ENCODE results near the gene HPCAL1.

HPCAL1 gene

DNA sequence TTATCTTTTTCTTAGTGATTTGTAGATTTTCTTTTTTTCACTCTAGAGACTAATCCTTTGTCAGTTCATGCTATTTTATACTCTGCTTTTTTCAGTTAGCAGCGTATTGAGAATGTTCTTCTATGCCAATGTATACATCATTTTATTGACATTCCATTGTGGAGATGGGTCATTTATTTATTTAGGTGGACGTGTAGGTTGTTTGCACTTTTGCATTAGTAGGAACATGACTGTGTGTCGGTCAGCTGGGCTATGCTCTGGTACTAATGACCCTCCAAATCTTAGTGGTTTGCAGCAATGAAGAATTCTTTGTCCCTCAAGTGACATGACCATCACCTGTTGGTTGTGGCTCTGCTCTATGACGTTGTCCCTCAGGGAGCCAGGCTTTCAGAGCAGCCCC, 33.6 kb downstream of the HPCAL1 start:
- DNase-seq (ENCODE audit: low read depth in 2 of 2), result no peak

DNA sequence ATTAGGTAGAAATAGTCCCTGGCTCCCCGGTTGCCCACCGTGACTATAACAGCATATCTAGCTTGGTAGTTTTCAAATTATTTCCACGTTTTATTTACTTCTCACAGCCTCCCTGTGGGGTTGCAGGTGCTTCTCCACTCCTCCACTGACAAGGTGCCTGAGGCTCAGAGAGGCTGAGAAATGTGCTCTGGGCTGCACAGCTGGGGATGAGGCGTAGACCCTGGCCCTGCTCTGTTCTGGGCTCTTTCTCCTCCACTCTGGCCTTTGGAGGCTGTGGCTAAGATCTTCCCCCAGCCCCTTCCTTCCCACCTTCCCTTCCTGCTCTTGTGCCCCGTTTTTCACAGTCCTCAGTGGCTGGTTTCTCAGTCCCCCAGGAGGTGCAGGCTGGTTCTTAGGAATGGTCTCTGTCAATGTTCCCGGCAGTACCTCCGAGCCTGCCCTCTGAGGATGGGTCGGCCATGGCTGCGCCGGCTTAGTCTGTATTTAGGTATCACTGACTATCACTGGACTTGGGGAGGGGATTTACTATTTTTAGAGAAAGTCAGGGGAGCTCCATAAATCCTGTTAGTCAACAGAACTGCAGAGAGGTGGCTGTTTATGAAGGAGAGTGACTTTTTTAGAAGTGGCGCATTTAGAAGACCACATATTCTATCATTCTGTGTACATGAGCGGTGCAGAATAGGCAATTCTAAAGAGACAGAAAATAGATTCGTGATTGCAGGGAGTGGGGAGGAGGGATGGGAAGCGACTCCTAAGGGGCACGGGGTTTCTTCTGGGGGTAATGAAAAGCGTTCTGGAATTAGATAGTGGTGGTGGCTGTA, 35.0 kb downstream of the HPCAL1 start:
- no peak for DNase-seq (ENCODE audit: low read depth in 2 of 2)

DNA sequence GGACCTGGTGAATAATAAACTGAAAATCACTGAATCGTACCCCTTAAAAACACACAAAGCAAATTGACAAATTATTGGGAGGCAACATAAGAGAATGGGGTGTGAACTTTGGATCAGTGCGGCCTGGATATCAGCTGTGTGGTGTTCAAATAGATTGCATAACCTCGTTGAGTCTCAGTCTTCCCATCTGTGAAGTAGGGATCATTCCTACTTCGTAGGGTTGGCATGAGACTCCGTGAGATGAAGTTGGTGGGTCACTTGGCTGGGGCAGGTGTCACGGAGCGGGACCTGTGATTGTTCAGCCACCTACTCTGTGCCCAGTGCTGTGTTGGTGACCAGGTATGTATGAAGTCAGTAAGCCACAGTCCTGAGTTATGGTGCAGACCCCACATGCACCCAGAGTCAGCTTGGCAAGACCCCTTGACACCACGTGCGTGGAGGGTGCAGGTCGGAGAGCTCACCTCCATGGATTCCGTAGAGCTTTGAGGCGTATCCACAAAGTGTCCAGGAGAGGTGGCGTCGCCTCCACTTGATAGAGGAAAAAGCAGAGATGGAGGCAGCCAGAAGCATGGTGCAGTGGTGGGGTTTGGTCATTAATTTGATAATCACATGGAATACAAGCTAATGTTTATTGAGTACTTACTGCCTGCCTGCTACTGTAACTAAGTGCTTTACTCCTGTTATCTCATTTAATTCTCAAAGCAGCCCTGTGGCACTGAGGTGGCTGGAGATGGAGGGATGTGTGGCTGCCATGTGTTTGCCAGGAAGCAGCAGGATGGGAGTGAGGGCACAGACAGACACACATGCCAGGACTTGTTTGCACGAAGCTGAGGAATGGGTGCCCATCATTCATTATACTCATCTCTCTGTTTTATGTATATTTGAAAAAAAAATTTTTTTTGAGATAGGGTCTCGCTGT, 35.8 kb downstream of the HPCAL1 start:
- DNase-seq (ENCODE audit: low read depth in 2 of 2), result no peak

DNA sequence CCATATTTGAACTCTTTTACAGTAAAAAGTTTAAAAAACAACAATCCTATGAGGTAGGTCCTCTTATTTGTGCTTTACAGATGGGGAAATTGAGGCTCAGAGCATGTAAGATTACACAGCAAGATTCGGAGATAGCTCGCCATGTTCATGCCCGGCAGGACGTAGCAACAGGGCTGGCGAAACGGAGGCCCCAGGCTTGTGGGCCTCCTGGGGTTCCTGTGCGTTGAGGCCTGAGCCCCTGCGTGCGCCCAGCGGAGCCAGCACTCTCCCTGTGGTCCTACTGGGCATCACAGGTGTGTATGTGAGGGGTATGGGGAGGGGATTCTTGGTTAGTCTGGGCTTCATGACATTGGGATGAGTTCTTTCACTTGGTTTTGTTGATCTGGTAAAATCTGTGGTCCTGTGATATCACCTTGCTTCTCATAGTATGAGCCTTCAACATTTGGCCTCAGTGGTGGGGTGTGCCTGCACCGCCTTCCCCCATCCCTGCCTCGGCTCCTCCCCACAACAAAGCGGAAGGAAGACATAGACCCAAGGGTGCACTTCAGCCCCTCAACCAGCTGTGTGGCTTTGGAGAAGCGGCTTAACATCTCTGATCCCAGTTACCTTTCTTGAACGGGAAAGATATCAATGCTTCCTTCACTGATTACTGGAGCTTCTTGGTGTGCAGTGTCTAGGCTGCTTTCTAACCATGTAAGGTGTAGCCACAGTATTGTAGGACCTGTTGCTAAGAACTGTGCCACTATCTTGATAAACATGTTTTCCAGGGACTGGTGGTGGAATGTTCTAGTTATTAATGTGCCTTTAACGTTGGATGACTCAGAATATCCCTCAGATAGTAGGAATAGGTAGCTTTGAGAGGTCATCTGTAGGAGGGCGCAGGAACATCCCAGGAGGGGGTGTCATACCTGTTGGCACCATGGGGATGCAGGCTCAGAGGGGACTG, 37.2 kb downstream of the HPCAL1 start:
- DNase-seq (ENCODE audit: low read depth in 2 of 2), result no peak

DNA sequence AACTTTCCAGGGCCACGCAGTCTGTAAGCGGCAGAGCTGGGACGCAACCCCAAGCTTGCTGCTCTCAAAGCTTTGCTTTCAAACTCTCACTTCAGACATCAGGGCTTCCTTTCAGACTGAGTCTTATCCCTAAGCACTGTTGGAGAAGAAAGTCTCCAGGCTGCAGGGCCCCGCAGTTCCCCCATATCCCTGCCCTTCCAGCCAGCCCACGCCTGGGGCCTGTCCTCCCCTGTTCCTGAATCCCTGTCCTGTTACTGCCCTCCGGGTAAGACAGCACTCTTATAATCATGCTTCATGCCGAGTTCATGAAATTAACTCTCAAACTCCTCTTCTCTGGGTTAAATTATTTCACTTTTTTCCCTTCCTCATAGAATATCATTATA, 37.9 kb downstream of the HPCAL1 start:
- no peak for DNase-seq (ENCODE audit: low read depth in 2 of 2)

DNA sequence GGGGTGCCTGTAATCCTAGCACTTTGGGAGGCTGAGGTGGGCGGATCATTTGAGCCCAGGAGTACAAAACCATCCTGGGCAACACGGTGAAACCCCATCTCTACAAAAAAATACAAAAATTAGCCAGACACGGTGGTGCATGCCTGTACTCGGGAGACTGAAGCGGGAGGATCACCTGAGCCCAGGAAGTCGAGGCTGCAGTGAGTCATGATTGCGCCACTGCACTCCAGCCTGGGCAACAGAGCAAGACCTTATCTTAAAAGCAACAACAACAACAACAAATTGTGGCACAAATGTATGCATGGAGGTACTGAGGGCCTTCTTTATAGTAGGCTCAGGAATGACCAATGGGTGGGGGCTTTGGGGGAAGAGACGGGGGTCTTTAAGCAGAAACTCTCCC, 38.5 kb downstream of the HPCAL1 start:
- no peak for DNase-seq (ENCODE audit: low read depth in 2 of 2)

DNA sequence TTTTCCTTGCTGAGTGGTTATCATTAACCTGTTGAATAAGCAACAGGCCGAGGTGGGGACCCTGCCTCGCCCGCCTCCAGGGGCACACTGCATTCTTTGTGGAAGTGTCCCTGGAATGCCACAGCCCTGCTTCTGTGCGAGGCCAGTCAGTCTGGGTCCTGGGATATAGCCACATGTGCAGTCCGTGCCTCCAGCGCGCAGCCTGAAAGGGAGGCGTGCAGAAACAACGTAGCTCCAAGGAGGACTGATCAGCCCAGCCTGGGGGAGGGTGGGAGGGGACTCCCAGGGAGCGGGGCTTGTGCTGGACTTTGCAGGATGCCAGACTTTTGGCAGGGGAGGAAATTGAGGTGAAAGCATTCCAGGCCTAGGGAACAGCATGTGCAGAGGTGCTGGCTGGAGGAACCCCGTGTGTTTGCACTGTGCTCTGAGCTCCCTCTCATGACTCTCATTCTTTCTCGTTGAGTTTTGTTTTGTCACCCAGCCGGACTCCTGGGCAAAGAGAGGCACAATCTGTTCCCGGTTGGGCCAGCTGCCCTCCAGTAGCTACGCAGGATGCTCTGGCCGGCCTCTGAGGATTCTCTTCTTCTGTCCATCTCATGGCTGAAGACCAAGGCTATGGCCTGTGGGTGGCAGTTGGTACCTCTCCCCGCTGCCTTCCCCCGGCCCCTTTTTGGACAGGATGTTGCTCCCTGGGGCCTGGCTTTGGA, 39.7 kb downstream of the HPCAL1 start:
- no peak for DNase-seq (ENCODE audit: low read depth in 2 of 2)

DNA sequence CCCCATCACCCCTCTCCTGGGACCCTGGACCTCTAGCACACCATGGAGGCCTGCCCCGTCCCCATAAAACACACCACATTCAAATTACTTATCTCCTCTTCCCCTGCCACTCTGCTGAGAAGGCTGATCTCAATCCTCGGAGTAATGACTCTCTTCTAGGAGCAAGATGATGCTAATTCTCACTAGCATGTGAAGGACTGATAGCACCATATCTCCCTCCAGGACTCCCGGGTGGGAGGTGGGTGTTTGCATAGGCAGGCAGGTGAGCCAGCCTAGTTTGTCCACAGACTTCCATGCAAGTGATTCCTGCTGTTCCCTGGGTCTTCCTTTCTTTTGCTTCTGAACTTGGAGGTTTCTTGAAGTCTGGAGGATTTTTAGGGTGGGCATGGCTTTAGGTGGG, 40.5 kb downstream of the HPCAL1 start:
- no peak for DNase-seq (ENCODE audit: low read depth in 2 of 2)

DNA sequence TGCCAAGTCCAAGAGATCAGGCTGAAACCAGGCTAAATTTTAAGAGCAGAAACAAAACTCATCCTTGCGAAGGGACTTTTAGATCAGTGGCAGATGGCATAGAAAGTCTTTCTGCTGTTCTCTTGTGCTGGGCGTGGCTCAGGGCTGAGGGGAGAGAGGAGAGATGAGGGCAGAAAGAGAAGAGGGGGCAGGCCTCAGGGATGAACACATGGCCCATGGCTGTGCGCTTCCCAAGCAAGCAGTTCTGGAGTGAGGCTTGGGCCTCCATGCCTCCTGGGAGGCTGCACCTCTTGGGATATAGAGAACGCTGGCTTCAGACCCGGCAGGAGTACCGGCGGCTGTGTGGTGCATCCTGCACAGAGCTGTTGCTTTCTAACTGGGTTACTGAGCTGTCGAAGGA, 41.0 kb downstream of the HPCAL1 start:
- DNase-seq (ENCODE audit: low read depth in 2 of 2), result no peak

DNA sequence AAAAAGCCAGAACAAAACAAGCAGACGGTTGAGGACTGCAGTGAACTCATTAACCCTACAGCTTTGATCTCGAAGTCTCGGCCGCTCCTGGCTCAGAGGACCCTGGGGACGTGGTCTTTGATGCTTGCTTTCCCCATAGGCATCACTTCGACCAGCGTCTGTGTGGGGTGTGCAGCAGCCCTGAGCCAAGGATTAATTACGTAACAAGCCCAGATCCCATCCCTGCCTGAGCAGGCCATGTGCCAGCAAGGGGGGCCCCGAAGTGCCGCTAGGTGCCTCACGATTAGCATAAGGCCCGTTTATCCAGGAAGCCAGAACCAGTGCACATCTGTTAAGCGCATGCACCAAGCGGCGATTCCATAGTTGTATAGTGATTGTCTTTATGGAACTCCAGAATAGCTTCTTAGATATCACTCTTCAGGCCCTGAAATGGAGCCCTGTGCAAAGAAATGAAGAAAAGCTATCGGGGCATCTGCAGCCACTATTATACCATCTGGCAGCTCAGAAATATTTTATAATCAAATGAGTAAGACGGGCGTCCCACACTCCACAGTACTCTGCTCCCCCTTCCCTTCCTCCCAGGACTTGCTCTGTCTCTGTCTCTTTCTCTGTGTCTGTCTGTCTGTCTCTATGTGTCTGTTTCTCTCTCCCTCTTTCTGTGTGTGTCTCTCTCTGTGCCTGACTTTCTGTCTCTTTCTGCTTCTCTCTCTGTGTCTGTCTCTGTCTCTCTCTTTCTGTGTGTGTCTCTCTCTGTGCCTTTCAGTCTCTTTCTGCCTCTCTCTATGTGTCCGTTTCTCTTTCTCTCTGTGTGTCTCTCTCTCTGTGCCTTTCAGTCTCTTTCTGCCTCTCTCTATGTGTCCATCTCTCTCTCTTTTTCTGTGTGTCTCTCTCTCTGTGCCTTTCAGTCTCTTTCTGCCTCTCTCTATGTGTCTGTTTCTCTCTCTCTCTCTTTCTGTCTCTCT, 41.7 kb downstream of the HPCAL1 start:
- DNase-seq (ENCODE audit: low read depth in 2 of 2), result no peak

DNA sequence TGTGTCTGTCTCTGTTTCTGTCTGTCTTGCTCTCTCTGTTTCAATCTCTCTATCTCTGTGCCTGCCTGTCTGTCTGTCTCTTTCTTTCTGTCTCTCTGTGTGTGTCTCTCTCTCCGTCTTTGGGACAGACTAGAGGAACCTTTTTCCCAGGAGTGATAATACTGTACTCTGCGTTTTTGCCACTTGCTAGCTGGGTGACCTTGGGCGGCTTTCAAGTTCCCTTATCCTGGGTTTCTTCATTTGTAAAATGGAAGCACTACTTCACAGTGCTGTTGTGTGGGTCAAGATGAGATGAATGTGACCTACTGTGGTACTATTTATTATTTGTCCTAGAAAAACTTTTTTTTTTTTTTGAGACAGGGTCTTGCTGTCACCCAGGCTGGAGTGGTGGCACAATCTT, 42.4 kb downstream of the HPCAL1 start:
- no peak for DNase-seq (ENCODE audit: low read depth in 2 of 2)

DNA sequence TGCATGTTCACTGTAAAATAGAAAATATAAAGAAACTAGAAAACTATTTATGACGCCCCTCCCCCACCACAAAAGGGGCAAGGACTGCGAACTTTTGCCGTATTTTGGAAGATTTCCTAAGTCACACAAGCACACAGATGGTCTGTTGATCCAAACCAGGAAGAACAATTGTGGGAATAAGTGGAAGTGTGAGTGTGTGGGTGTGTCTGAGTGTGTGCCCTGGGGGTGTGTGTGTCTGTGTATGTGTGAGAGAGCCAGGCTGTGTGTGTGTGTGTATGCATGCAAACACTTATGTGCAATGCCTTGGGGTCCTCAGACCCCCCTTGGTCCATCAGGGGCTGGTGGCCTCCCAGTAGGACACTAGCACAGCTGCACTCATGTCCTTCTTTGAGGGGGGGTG, 43.1 kb downstream of the HPCAL1 start:
- no peak for DNase-seq (ENCODE audit: low read depth in 2 of 2)

DNA sequence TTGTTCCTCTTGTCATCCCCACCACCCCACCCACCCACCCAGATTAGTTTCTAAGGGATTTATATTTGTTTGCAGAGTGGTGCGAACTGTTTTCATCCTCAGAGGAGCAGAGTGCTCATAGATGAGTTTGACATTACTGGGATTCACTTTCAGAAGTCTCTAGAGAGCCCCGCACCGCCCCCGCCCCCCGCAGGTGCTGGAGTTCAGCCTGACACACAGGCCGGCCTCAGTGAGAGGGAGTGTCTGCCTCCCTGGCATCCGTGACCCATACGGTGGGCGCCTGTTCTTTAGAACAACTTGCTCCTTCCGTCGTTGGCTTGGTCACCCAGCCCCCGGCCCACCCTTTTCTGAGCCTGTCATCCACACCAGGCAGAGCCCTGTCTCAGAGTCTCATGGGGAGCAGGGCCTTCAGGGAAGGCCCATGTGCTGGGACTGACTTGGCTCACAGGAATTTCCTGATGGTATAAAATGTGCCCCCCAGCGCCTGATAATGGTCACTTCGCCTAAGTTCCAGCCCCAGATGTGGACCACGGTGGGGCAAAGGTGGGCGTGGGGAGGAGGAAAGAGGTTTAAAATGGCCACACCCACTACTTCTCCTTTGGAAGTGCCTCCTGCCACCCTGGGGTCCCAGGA, 44.3 kb downstream of the HPCAL1 start:
- DNase-seq (ENCODE audit: low read depth in 2 of 2), result no peak

DNA sequence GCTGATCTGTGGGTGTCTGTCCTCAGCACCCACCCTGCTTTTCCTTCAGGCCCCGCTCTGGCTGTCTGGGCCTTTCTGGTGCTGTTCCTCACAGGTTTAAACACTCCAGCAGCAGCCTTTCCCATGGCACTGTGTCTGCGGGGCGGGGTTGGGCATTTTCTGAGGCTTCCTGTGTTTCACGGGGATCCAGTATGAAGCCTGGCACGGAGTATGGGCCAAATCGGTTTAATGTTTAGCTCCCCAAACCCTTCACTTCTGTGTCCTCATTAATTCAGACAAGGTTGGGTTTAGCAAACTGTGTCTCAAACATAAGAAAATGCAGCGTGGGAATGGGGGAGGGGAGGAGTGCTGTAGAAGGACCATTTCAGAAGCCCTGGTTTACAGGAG, 44.9 kb downstream of the HPCAL1 start:
- DNase-seq (ENCODE audit: low read depth in 2 of 2), result no peak

DNA sequence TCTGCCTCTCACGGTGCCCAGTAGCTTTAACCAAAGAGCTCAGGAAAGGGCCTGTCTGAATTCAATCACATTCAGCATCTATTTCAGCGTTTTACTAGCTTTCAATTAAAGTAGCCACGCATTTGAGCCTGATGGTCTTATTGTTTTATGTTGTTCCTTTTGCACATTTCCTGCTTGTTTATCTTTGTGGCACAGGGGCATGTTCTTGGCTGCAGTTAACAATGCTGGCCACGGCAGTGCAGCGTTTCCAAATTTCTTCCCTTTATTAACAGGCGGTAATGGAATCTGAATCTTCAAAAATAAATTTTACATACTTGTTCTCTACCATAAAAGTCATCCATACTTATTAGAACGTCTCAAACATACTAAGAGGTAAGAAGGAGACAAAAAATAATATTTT, 46.2 kb downstream of the HPCAL1 start:
- no peak for DNase-seq (ENCODE audit: low read depth in 2 of 2)

DNA sequence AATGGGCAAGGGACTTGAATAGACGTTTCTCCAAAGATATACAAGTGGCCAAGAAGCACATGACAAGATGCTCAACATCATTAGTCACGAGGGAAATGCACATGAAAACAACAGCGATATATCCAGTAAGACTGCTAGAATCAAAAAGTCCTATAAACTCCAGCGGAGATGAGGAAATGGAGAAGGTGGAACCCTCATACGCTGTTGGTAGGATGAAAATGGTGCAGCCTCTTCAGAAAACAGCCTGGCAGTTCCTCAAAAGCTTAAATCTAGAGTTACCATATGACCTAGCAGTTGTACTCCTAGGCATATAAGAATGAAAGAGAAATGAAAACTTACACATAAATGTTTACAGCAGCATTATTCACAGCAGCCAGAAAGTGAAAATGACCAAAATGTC, 48.1 kb downstream of the HPCAL1 start:
- DNase-seq (ENCODE audit: low read depth in 2 of 2), result no peak

DNA sequence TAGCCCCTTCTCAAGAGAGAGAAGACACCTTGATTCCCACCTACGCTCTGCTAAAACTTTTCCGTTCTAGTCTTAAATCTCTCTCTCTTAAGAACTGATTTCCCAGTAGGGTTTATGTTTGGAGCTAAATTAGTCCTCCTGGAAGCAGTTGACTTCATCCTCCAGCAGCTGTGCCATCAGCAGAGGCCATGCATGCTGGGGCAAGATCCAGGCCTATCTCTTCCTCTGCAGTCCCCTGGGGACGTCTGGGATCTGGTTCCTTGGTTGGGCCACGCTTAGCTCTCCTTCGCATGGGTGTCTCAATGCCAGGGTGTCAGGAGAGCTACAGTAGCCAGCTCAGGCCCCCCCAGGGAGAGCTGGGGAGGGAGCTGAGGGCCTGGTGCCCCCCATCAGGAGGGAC, 49.7 kb downstream of the HPCAL1 start:
- no peak for DNase-seq (ENCODE audit: low read depth in 2 of 2)

DNA sequence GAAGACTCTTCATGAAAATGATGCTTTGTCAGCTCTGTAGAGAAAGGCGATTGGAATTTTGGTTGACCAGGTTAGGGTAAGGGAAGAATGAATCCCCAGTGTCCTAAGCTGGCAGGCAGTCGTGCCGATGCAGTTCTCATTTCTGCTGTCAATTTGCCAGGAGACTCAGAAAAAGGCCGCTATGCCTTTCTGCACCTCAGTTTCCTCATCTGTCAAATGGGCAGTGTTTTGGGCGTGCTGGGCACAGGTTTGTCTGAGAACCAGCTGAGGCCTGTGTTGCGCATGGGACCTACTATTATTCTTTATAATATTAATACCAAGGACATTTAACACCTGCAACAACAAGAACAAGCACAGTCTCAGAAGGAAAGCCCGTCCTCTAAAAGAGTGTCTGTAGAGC, 50.3 kb downstream of the HPCAL1 start:
- no peak for DNase-seq (ENCODE audit: low read depth in 2 of 2)

DNA sequence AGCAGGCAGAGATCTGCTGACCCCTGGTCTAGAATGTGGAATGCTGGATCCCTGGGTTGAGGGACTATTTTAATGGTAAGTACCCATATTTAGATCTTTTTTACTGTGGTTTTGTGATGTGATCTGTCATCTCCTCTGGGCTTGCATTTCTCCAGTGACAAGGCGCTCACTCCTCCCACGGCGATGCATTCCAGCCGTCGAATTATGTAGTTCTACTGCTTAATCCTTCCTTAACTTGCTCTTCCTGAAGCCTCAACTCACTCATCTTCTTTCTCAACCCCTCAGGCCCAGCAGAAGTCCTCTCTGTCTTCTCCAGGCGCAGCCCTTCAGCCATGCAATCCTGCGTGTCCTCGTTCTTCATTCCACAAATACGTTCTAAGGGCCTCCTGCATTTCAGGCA, 51.2 kb downstream of the HPCAL1 start:
- no peak for DNase-seq (ENCODE audit: low read depth in 2 of 2)

DNA sequence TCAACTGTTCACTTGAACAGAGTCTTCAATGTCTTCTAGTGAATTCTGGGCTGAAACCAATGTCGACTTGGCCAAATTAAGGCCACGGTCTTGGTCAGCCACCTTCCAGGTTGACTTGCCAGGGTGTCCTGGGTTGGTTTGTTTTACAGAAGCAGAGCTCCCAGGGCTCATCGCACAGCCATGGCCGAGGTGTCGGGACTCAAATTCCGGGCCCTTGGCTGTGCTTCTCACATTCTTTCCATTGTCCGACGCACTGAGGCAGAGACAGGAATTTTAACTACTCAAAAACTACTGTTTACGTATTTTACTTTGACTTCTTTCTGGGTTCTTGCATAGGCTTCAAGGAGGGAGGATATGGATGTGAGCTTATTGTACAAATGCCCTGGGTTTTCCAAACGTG, 51.7 kb downstream of the HPCAL1 start:
- DNase-seq (ENCODE audit: low read depth in 2 of 2), result no peak

Measured in stimulated activated CD8-positive, alpha-beta memory T cell treated with anti-CD3 and anti-CD28 coated beads, Interleukin-7, amount 100 ng/mL, for 1 hour (primary cell).